Prostate gland (tissue), 2 donors: ENCODE measurements around the gene DGKE.

Source experiments
- CTCF ChIP-seq, 4 experiments: fragments of 200-600 bp in 2 of 4; fragments of 450-650 bp in 2 of 4; sonication (generic) in 2 of 4; IDR thresholded peaks; 1 replicate in 3 of 4; 2 replicates in 1 of 4; pipeline ENCODE4 v1.5.1; 2016 to 2019; ENCODE audit warnings: antibody characterized with exemption in 4 of 4, mild to moderate bottlenecking in 2 of 4, moderate library complexity in 2 of 4
- POLR2A ChIP-seq: fragments of 450-650 bp; IDR thresholded peaks from one replicate; pipeline ENCODE4 v1.6.1; 2016; ENCODE audit warnings: antibody characterized with exemption, mild to moderate bottlenecking
- POLR2AphosphoS5 ChIP-seq: sonication (generic); formaldehyde crosslinking; IDR thresholded peaks from one replicate; pipeline ENCODE4 v1.6.1; 2017; ENCODE audit warnings: antibody characterized with exemption

GRCh38 chr17:56866076-56866475, 32.1 kb downstream of the DGKE start:
- TF ChIP-seq CTCF (IDR thresholded peaks at IDR 0.05): no peak
- TF ChIP-seq POLR2A: no peak
- TF ChIP-seq POLR2AphosphoS5: no peak
